Nephron (organoid): ENCODE measurements around the gene ASB1.

Experiments used
- H3K27ac Mint-ChIP-seq, 3 experiments: 2 replicates each; pipeline ENCODE4 v1.8.0; 2020; ENCODE audit warnings: mixed read lengths in 3 of 3, mild to moderate bottlenecking in 2 of 3, moderate library complexity in 1 of 3
- H3K27me3 Mint-ChIP-seq: 2 replicates; pipeline ENCODE4 v1.8.0; 2021; ENCODE audit warnings: low read depth, mild to moderate bottlenecking, moderate library complexity, mixed read lengths
- H3K36me3 Mint-ChIP-seq: 2 replicates; pipeline ENCODE4 v1.8.0; 2020; ENCODE audit warnings: low read depth, mixed read lengths
- H3K4me1 Mint-ChIP-seq: 2 replicates; pipeline ENCODE4 v1.8.0; 2020; ENCODE audit warnings: mixed read lengths
- H3K4me3 Mint-ChIP-seq, 3 experiments: 2 replicates each; pipeline ENCODE4 v1.8.0; 2020; ENCODE audit warnings: mild to moderate bottlenecking in 3 of 3, mixed read lengths in 3 of 3, moderate library complexity in 2 of 3
- H3K9me3 Mint-ChIP-seq: 2 replicates; pipeline ENCODE4 v1.8.0; 2020; ENCODE audit warnings: mixed read lengths
- TF ChIP-seq, protein P1 (sequence below), 3 experiments: fragments of 200-600 bp; sonication (generic); IDR thresholded peaks; one replicate each; pipeline ENCODE4 v1.5.0; 2021; ENCODE audit warnings: antibody characterized with exemption in 3 of 3; ENCODE audit not compliant: unreplicated experiment in 3 of 3

ASB1 gene

DNA sequence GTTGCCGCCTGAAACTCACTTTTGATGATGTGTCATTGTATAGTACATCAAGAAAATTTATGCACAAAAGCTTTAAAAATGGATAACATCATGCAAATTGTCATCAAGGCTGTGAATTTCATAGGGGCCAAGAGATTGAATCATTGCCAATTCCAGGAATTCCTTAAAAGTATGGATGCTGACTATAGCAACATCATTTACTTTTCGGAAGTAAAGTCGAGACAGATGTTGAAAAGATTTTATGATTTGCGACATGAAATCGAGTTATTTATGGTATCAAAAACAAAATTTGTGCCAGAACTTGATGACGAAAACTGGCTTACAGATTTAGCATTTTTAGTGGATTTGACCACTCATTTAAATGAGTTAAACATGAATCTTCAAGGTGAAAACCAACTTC is 56.3 kb downstream of the ASB1 start:
- Mint-ChIP-seq H3K4me3 (no peak overlapping the region), H3K27me3 (no peaks in the 10 kb centered on the region), H3K36me3 (peaks cover 23% of the 10 kb centered on the region), H3K27ac (no peak overlapping the region), H3K4me1 (no peaks in the 10 kb centered on the region), H3K9me3 (peaks cover 23% of the 10 kb centered on the region)
- TF ChIP-seq, protein P1, sequence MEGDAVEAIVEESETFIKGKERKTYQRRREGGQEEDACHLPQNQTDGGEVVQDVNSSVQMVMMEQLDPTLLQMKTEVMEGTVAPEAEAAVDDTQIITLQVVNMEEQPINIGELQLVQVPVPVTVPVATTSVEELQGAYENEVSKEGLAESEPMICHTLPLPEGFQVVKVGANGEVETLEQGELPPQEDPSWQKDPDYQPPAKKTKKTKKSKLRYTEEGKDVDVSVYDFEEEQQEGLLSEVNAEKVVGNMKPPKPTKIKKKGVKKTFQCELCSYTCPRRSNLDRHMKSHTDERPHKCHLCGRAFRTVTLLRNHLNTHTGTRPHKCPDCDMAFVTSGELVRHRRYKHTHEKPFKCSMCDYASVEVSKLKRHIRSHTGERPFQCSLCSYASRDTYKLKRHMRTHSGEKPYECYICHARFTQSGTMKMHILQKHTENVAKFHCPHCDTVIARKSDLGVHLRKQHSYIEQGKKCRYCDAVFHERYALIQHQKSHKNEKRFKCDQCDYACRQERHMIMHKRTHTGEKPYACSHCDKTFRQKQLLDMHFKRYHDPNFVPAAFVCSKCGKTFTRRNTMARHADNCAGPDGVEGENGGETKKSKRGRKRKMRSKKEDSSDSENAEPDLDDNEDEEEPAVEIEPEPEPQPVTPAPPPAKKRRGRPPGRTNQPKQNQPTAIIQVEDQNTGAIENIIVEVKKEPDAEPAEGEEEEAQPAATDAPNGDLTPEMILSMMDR (IDR thresholded peaks at IDR 0.05; ENCODE audit: unreplicated experiment in 3 of 3) = no peak

GRCh38 chr2:238483656-238484055 is 56.9 kb downstream of the ASB1 start:
- H3K4me3 Mint-ChIP-seq = no peak overlapping the region
- H3K27ac Mint-ChIP-seq = no peak overlapping the region
- TF ChIP-seq, protein P1 (IDR thresholded peaks at IDR 0.05; ENCODE audit: unreplicated experiment in 3 of 3) = no peak
- peaks cover 17% of the 10 kb centered on the region for H3K36me3 Mint-ChIP-seq
- H3K4me1 Mint-ChIP-seq = no peaks in the 10 kb centered on the region
- peaks cover 17% of the 10 kb centered on the region for H3K9me3 Mint-ChIP-seq
- H3K27me3 Mint-ChIP-seq = no peaks in the 10 kb centered on the region

GRCh38 chr2:238484522-238485452 is 58.1 kb downstream of the ASB1 start:
- Mint-ChIP-seq H3K9me3 (peaks cover 11% of the 10 kb centered on the region), H3K4me3 (no peak overlapping the region), H3K36me3 (peaks cover 7% of the 10 kb centered on the region), H3K27me3 (no peaks in the 10 kb centered on the region), H3K4me1 (no peaks in the 10 kb centered on the region), H3K27ac (no peak overlapping the region)
- TF ChIP-seq, protein P1 (IDR thresholded peaks at IDR 0.05; ENCODE audit: unreplicated experiment in 3 of 3) = no peak

- H3K27me3 Mint-ChIP-seq = no peaks in the 10 kb centered on the region
- TF ChIP-seq, protein P1 (IDR thresholded peaks at IDR 0.05; ENCODE audit: unreplicated experiment in 3 of 3) = no peak
- H3K4me3 Mint-ChIP-seq = no peak overlapping the region
- no peaks in the 10 kb centered on the region for H3K9me3 Mint-ChIP-seq
- H3K36me3 Mint-ChIP-seq = no peaks in the 10 kb centered on the region
- H3K27ac Mint-ChIP-seq = no peak overlapping the region
- no peaks in the 10 kb centered on the region for H3K4me1 Mint-ChIP-seq
These were observed 59.6 kb downstream of the ASB1 start for GRCh38 chr2:238486123-238486848.

DNA sequence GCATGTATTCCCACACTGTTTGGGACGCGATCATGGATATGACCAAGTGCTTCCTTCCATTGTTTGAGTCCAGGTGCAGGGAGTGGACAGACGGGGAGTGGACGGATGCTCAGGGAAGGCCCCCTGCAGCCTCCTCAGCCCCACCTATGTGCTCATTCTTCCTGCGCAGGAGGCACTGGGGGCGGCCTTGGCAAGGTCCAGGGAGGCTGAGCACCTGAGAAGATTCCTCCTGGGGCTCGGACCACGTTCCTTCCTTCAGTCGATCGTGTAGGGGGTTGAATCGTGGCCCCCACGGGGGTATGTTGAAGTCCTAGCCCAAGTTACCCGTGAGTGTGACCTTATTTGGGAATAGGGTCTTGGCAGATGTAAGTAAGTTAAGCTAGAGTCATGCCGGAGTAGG is 60.4 kb downstream of the ASB1 start:
- Mint-ChIP-seq H3K4me1 (peaks cover 2% of the 10 kb centered on the region), H3K27ac (no peak overlapping the region), H3K27me3 (no peaks in the 10 kb centered on the region), H3K4me3 (no peak overlapping the region), H3K9me3 (no peaks in the 10 kb centered on the region), H3K36me3 (no peaks in the 10 kb centered on the region)
- TF ChIP-seq, protein P1 (IDR thresholded peaks at IDR 0.05; ENCODE audit: unreplicated experiment in 3 of 3) = no peak
